GM23338 (cell line): ENCODE data around the gene CYBC1. TPM values are rescaled to one million over a fixed set of nuclear protein-coding genes. Genes with fewer than 3 reads are reported as not detected.

Experiments used
- ATAC-seq: fragments of 200-7000 bp; cut with Tn5 transposase; 3 replicates; pipeline ENCODE4 v1.9.1; 2020
- DNase-seq: peaks from one replicate; pipeline ENCODE4 v3.0.0-alpha.2; 2015; ENCODE audit warnings: low spot score
- H2AFZ ChIP-seq: fragments of 200-600 bp; sonication (generic); 2 replicates; pipeline ENCODE4 v1.8.0; 2016; ENCODE audit warnings: antibody characterized with exemption, mild to moderate bottlenecking, moderate library complexity
- H3F3A ChIP-seq: fragments of 200-600 bp; sonication (generic); replicated peaks from 2 replicates; pipeline ENCODE4 v1.8.0; 2017; ENCODE audit warnings: antibody characterized with exemption, mixed run types, low read depth
- H3K27ac ChIP-seq: fragments of 200-600 bp; sonication (generic); 2 replicates; pipeline ENCODE4 v1.6.1; 2016; ENCODE audit warnings: low read depth
- H3K27me3 ChIP-seq: fragments of 200-600 bp; sonication (generic); 2 replicates; pipeline ENCODE4 v1.8.0; 2016; ENCODE audit warnings: mild to moderate bottlenecking, mixed run types, moderate library complexity; ENCODE audit not compliant: insufficient read depth
- H3K36me3 ChIP-seq: fragments of 200-600 bp; sonication (generic); 2 replicates; pipeline ENCODE4 v1.8.0; 2016; ENCODE audit warnings: mild to moderate bottlenecking; ENCODE audit not compliant: insufficient read depth
- H3K4me1 ChIP-seq: fragments of 200-600 bp; sonication (generic); 2 replicates; pipeline ENCODE4 v1.8.0; 2016; ENCODE audit warnings: mild to moderate bottlenecking, moderate library complexity; ENCODE audit not compliant: insufficient read depth
- H3K4me2 ChIP-seq: fragments of 200-600 bp; sonication (generic); 2 replicates; pipeline ENCODE4 v1.7.1; 2017; ENCODE audit warnings: mixed run types
- H3K4me3 ChIP-seq: fragments of 200-600 bp; sonication (generic); 2 replicates; pipeline ENCODE4 v1.6.1; 2016; ENCODE audit warnings: mixed run types
- H3K79me2 ChIP-seq: fragments of 200-600 bp; sonication (generic); replicated peaks from 2 replicates; pipeline ENCODE4 v1.8.0; 2017; ENCODE audit warnings: mild to moderate bottlenecking; ENCODE audit not compliant: insufficient read depth
- H3K9me2 ChIP-seq: fragments of 200-600 bp; sonication (generic); 2 replicates; pipeline ENCODE4 v1.8.0; 2017; ENCODE audit not compliant: insufficient read depth
- H4K20me1 ChIP-seq: fragments of 200-600 bp; sonication (generic); replicated peaks from 2 replicates; pipeline ENCODE4 v1.8.0; 2017; ENCODE audit warnings: mild to moderate bottlenecking; ENCODE audit not compliant: insufficient read depth
- H3K27ac Mint-ChIP-seq: 2 replicates; pipeline ENCODE4 v1.8.0; 2020; ENCODE audit warnings: inconsistent platforms, mild to moderate bottlenecking, moderate library complexity, mixed read lengths
- H3K27me3 Mint-ChIP-seq: 3 replicates; pipeline ENCODE4 v1.8.0; 2022; ENCODE audit warnings: low read depth, mild to moderate bottlenecking, moderate library complexity, mixed read lengths, inconsistent platforms; ENCODE audit not compliant: insufficient read depth, poor library complexity
- H3K36me3 Mint-ChIP-seq: 3 replicates; pipeline ENCODE4 v1.8.0; 2021; ENCODE audit warnings: low read depth, mild to moderate bottlenecking, inconsistent platforms, moderate library complexity, mixed read lengths
- H3K4me1 Mint-ChIP-seq: 3 replicates; pipeline ENCODE4 v1.8.0; 2020; ENCODE audit warnings: mild to moderate bottlenecking, inconsistent platforms, mixed read lengths
- H3K4me3 Mint-ChIP-seq: 3 replicates; pipeline ENCODE4 v1.8.0; 2021; ENCODE audit warnings: moderate library complexity, mild to moderate bottlenecking, inconsistent platforms, mixed read lengths
- H3K9me3 Mint-ChIP-seq: 3 replicates; pipeline ENCODE4 v1.8.0; 2020; ENCODE audit warnings: moderate library complexity, mild to moderate bottlenecking, inconsistent platforms, mixed read lengths
- CREB1 ChIP-seq: fragments of 250-450 bp; sonication (Bioruptor Pico); IDR thresholded peaks from 2 replicates; pipeline ENCODE4 v1.5.0; 2020; ENCODE audit warnings: low read depth, mild to moderate bottlenecking, moderate library complexity
- EZH2 ChIP-seq: fragments of 200-600 bp; sonication (generic); IDR thresholded peaks from one replicate; pipeline ENCODE4 v1.8.0; 2017; ENCODE audit warnings: antibody characterized with exemption, mild to moderate bottlenecking, low read depth; ENCODE audit not compliant: unreplicated experiment
- EZH2phosphoT487 ChIP-seq: fragments of 200-600 bp; sonication (generic); IDR thresholded peaks from one replicate; pipeline ENCODE4 v1.8.1; 2018; ENCODE audit warnings: antibody characterized with exemption; ENCODE audit not compliant: unreplicated experiment
- JUNB ChIP-seq: IDR thresholded peaks from one replicate; pipeline ENCODE4 v1.6.1; 2016; ENCODE audit warnings: antibody characterized with exemption; ENCODE audit not compliant: unreplicated experiment
- NANOG ChIP-seq: IDR thresholded peaks from 2 replicates; pipeline ENCODE4 v1.6.1; 2016; ENCODE audit warnings: antibody characterized with exemption, borderline replicate concordance
- ZNF114 ChIP-seq: fragments of 250-450 bp; sonication (Bioruptor Pico); IDR thresholded peaks from 2 replicates; pipeline ENCODE4 v1.5.0; 2020; ENCODE audit warnings: mild to moderate bottlenecking, moderate library complexity
- ZNF462 ChIP-seq: fragments of 250-450 bp; sonication (Bioruptor Pico); IDR thresholded peaks from 2 replicates; pipeline ENCODE4 v1.5.0; 2020; ENCODE audit warnings: mild to moderate bottlenecking, moderate library complexity
- polyA plus RNA-seq: library from polyadenylated mRNA; unstranded; fragments of >200 nt; fragmentation: Nextera tagmentation; extraction: Ambion mirVana; gene quantifications from 2 replicates; pipeline ENCODE4 v1.2.1, GENCODE V29; 2016
- total RNA-seq: library from RNA; depleted of rRNA; stranded (reverse); fragments of >200 nt; shearing (Covaris generic); gene quantifications from 2 replicates; pipeline ENCODE4 v1.2.3, GENCODE V29; 2014
- TF ChIP-seq, protein P1 (sequence below): IDR thresholded peaks from one replicate; pipeline ENCODE4 v1.6.1; 2018; ENCODE audit warnings: antibody characterized with exemption; ENCODE audit not compliant: unreplicated experiment

The CYBC1 gene
- total and polyA plus RNA-seq, 2 experiments from 2014 or later, result 24.7 to 72.4 TPM

- H3K79me2 ChIP-seq, result no peaks in the 10 kb centered on the region
- 0 out of 2 replicates have a peak, but pooled peaks cover 2% of the 10 kb centered on the region for H3F3A ChIP-seq
- no peaks in the 10 kb centered on the region for H3K36me3 ChIP-seq
- TF ChIP-seq CREB1 (CRISPR knock-in tag) (no peak), JUNB (no peak), ZNF114 (CRISPR knock-in tag) (no peak), ZNF462 (CRISPR knock-in tag) (no peak), NANOG (no peak), EZH2 (no peak), EZH2phosphoT487 (no peak)
- TF ChIP-seq, protein P1, sequence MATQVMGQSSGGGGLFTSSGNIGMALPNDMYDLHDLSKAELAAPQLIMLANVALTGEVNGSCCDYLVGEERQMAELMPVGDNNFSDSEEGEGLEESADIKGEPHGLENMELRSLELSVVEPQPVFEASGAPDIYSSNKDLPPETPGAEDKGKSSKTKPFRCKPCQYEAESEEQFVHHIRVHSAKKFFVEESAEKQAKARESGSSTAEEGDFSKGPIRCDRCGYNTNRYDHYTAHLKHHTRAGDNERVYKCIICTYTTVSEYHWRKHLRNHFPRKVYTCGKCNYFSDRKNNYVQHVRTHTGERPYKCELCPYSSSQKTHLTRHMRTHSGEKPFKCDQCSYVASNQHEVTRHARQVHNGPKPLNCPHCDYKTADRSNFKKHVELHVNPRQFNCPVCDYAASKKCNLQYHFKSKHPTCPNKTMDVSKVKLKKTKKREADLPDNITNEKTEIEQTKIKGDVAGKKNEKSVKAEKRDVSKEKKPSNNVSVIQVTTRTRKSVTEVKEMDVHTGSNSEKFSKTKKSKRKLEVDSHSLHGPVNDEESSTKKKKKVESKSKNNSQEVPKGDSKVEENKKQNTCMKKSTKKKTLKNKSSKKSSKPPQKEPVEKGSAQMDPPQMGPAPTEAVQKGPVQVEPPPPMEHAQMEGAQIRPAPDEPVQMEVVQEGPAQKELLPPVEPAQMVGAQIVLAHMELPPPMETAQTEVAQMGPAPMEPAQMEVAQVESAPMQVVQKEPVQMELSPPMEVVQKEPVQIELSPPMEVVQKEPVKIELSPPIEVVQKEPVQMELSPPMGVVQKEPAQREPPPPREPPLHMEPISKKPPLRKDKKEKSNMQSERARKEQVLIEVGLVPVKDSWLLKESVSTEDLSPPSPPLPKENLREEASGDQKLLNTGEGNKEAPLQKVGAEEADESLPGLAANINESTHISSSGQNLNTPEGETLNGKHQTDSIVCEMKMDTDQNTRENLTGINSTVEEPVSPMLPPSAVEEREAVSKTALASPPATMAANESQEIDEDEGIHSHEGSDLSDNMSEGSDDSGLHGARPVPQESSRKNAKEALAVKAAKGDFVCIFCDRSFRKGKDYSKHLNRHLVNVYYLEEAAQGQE, result no peak
- no peak overlapping the region for H3K4me2 ChIP-seq
- Mint-ChIP-seq H3K4me1 (no peaks in the 10 kb centered on the region), H3K4me3 (no peak overlapping the region), H3K36me3 (peaks cover 7% of the 10 kb centered on the region), H3K9me3 (no peaks in the 10 kb centered on the region), H3K27me3 (peaks cover 7% of the 10 kb centered on the region), H3K27ac (no peak overlapping the region)
- H3K4me1 ChIP-seq, result no peaks in the 10 kb centered on the region
- no peak overlapping the region for H2AFZ ChIP-seq
- H3K4me3 ChIP-seq, result no peak overlapping the region
- H3K27ac ChIP-seq, result no peak overlapping the region
- H4K20me1 ChIP-seq, result no peaks in the 10 kb centered on the region
- ATAC-seq (no peak), DNase-seq (no peak)
- no peaks in the 10 kb centered on the region for H3K9me2 ChIP-seq
- no peaks in the 10 kb centered on the region for H3K27me3 ChIP-seq
Measured at GRCh38 chr17:82399601-82400101, 50.9 kb downstream of the CYBC1 start.
